OCI-LY7 (cell line): ENCODE data around the gene CAMKV. TPM values are rescaled to one million over a fixed set of nuclear protein-coding genes. Genes with fewer than 3 reads are reported as not detected.
"Not testable (repeated sequence)": the region's sequence is repeated elsewhere in the genome, so short reads cannot be mapped to it uniquely, and the experiment has no call there.

ENCODE experiments used
- BruUV-seq: library from RNA; stranded (reverse); fragments of 400-500 nt; replicated peaks from 2 replicates; lab custom pipeline; 2021; lab: Mats Ljungman, UMichigan
- CTCF ChIA-PET: fragments of 300-600 bp; sonication (Branson Sonifier 250); formaldehyde crosslinking; loops from one replicate; lab custom pipeline; 2022; ENCODE audit warnings: antibody characterized with exemption; ENCODE audit not compliant: unreplicated experiment; lab: Charles Lee
- POLR2A ChIA-PET: fragments of 300-600 bp; sonication (Branson Sonifier 250); formaldehyde crosslinking; loops from one replicate; lab custom pipeline; 2022; ENCODE audit warnings: antibody characterized with exemption; lab: Charles Lee
- DNase-seq: peaks from one replicate; pipeline ENCODE4 v3.0.0-alpha.2; 2015; ENCODE audit warnings: low spot score
- H2AFZ ChIP-seq: fragments of 200-600 bp; sonication (generic), shearing (Covaris generic); 2 replicates; pipeline ENCODE4 v1.6.1; 2014; ENCODE audit warnings: mild to moderate bottlenecking, antibody characterized with exemption, low read length, moderate library complexity
- H3K27ac ChIP-seq: fragments of 200-600 bp; sonication (generic); 2 replicates; pipeline ENCODE4 v1.5.1; 2014; ENCODE audit warnings: mixed run types, low read depth, mild to moderate bottlenecking, moderate library complexity, low read length, inconsistent platforms; ENCODE audit not compliant: poor library complexity, severe bottlenecking
- H3K36me3 ChIP-seq: fragments of 200-600 bp; sonication (generic); 2 replicates; pipeline ENCODE4 v1.6.1; 2014; ENCODE audit warnings: mild to moderate bottlenecking, antibody characterized with exemption, low read length, moderate library complexity, mixed read lengths; ENCODE audit not compliant: insufficient read depth
- H3K4me1 ChIP-seq: fragments of 200-600 bp; sonication (generic); 2 replicates; pipeline ENCODE4 v1.5.1; 2014; ENCODE audit warnings: mild to moderate bottlenecking, low read length; ENCODE audit not compliant: insufficient read depth, poor library complexity, severe bottlenecking
- H3K4me2 ChIP-seq: fragments of 200-600 bp; sonication (generic); 2 replicates; pipeline ENCODE4 v1.6.1; 2014; ENCODE audit warnings: mild to moderate bottlenecking, low read length
- H3K4me3 ChIP-seq: fragments of 200-600 bp; sonication (generic); 2 replicates; pipeline ENCODE4 v1.5.1; 2014; ENCODE audit warnings: mild to moderate bottlenecking, low read depth, low read length; ENCODE audit not compliant: poor library complexity, severe bottlenecking
- H3K79me2 ChIP-seq: fragments of 200-600 bp; sonication (generic); 2 replicates; pipeline ENCODE4 v1.6.1; 2016; ENCODE audit warnings: low read depth, mild to moderate bottlenecking, low read length, moderate library complexity, mixed read lengths; ENCODE audit not compliant: insufficient read depth
- H3K9me2 ChIP-seq: fragments of 200-600 bp; sonication (generic); 2 replicates; pipeline ENCODE4 v1.6.1; 2016; ENCODE audit warnings: mild to moderate bottlenecking, low read length, mixed read lengths; ENCODE audit not compliant: insufficient read depth
- H3K9me3 ChIP-seq: fragments of 200-600 bp; sonication (generic); 2 replicates; pipeline ENCODE4 v1.6.1; 2014; ENCODE audit warnings: mild to moderate bottlenecking, mixed run types, low read length, mixed read lengths
- H4K20me1 ChIP-seq: fragments of 200-600 bp; sonication (generic); 2 replicates; pipeline ENCODE4 v1.6.1; 2014; ENCODE audit warnings: mild to moderate bottlenecking, antibody characterized with exemption, low read length, moderate library complexity, mixed read lengths; ENCODE audit not compliant: insufficient read depth
- CTCF ChIP-seq: fragments of 200-600 bp; sonication (generic); conservative IDR thresholded peaks from 2 replicates; pipeline ENCODE4 v1.5.1; 2014; ENCODE audit warnings: mild to moderate bottlenecking, antibody characterized with exemption, low read length, moderate library complexity, mixed read lengths
- EZH2phosphoT487 ChIP-seq: fragments of 200-600 bp; sonication (generic); IDR thresholded peaks from 2 replicates; pipeline ENCODE4 v1.6.1; 2018; ENCODE audit warnings: low read depth, borderline replicate concordance, mild to moderate bottlenecking, mixed run types, antibody characterized with exemption, low read length, moderate library complexity, mixed read lengths
- intact Hi-C: fragments of 100-400 bp; cut with micrococcal nuclease; formaldehyde crosslinking; loops from one replicate; pipeline ENCODE4 v1.10.0; 2022; ENCODE audit not compliant: unreplicated experiment
- total RNA-seq, 2 experiments: library from RNA; depleted of rRNA in 1 of 2; stranded (reverse); fragments of >200 nt in 1 of 2; shearing (Covaris generic) in 1 of 2; gene quantifications; 2 replicates each; pipeline ENCODE4 v1.2.3, GENCODE V29; 2014 to 2022

The CAMKV gene
- total RNA-seq, 2 experiments from 2014 or later, result 0.63 TPM; not detected in 1

GRCh38 chr3:49839193-49839809, 30.4 kb downstream of the CAMKV start:
- ChIA-PET CTCF (interaction anchor here (0.6 to 2.9 kb wide), 6 partner anchors 11 to 68 kb away, joined by 3 to 29 read pairs (median 3); partner anchors contain the start of genes CDHR4 and INKA1), POLR2A (interaction anchor here (1.6 to 2.4 kb wide), 2 partner anchors 34 to 36 kb away, joined by 11 to 15 read pairs; partner anchors contain the start of gene INKA1)
- H3K4me3 ChIP-seq, result no peak overlapping the region
- no peaks in the 10 kb centered on the region for H3K79me2 ChIP-seq
- H2AFZ ChIP-seq, result no peak overlapping the region
- H3K27ac ChIP-seq, result no peak overlapping the region
- H3K9me2 ChIP-seq, result no peaks in the 10 kb centered on the region
- H3K4me1 ChIP-seq, result peaks cover 3% of the 10 kb centered on the region
- no peak overlapping the region for H3K4me2 ChIP-seq
- H3K36me3 ChIP-seq, result peaks cover 88% of the 10 kb centered on the region
- no peak for TF ChIP-seq EZH2phosphoT487
- peak; percentile 97 for TF ChIP-seq CTCF
- intact Hi-C loops, result loop anchor here (1.0 kb wide), 2 partner anchors 37 to 136 kb away; no protein-coding TSS in a partner anchor
- no TSS peak for BruUV-seq
- H3K9me3 ChIP-seq, result no peaks in the 10 kb centered on the region
- peak; percentile 85 for DNase-seq
- no peaks in the 10 kb centered on the region for H4K20me1 ChIP-seq

- Histone ChIP-seq H3K27ac (no peak overlapping the region), H3K9me2 (no peaks in the 10 kb centered on the region), H3K4me2 (no peak overlapping the region), H3K36me3 (peaks cover 84% of the 10 kb centered on the region), H3K4me1 (no peaks in the 10 kb centered on the region), H4K20me1 (no peaks in the 10 kb centered on the region), H3K79me2 (no peaks in the 10 kb centered on the region), H2AFZ (no peak overlapping the region), H3K4me3 (no peak overlapping the region), H3K9me3 (no peaks in the 10 kb centered on the region)
- no peak for DNase-seq
- intact Hi-C loops, result no loop called here
- ChIA-PET CTCF (interaction anchor here (0.7 kb wide), 1 partner anchor 211 kb away, joined by 3 read pairs; no protein-coding TSS in a partner anchor), POLR2A (interaction anchor here (0.5 to 0.6 kb wide), 2 partner anchors 66 to 159 kb away, joined by 4 read pairs; no protein-coding TSS in a partner anchor)
- TF ChIP-seq CTCF, result no peak
- no peak for TF ChIP-seq EZH2phosphoT487
- BruUV-seq, result no TSS peak
Observed at GRCh38 chr3:49831341-49831740, 38.4 kb downstream of the CAMKV start.

GRCh38 chr3:49826016-49826415, 43.7 kb downstream of the CAMKV start:
- Histone ChIP-seq H3K79me2 (no peaks in the 10 kb centered on the region), H3K9me3 (no peaks in the 10 kb centered on the region), H3K9me2 (no peaks in the 10 kb centered on the region), H4K20me1 (no peaks in the 10 kb centered on the region), H3K36me3 (peaks cover 41% of the 10 kb centered on the region), H3K4me1 (no peaks in the 10 kb centered on the region), H3K4me2 (no peak overlapping the region), H3K27ac (no peak overlapping the region), H3K4me3 (no peak overlapping the region), H2AFZ (no peak overlapping the region)
- POLR2A ChIA-PET, result interaction anchor here (0.5 to 1.2 kb wide), 4 partner anchors 9 to 1742 kb away, joined by 3 to 9 read pairs (median 5); no protein-coding TSS in a partner anchor
- BruUV-seq, result TSS peak; percentile 63
- no peak for DNase-seq
- CTCF ChIA-PET, result interaction anchor here (0.6 to 0.9 kb wide), 2 partner anchors 21 to 70 kb away, joined by 3 read pairs; no protein-coding TSS in a partner anchor
- TF ChIP-seq EZH2phosphoT487, result no peak
- no peak for TF ChIP-seq CTCF
- intact Hi-C loops, result no loop called here

DNA sequence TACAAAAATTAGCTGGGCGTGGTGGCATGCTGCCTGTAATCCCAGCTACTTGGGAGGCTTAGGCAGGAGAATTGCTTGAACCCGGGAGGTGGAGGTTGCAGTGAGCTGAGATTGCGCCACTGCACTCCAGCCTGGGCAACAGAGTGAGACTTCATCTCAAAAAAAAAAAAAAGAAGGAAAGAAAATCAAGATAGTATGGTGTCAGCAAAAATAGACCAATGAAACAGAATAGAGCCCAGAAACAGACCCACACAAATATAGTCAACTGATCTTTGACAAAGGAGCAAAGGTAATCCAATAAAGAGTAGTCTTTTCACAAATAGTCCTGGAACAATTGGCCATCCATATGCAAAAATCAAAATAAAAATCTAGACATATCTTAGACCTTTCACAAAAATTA, 46.6 kb downstream of the CAMKV start:
- H4K20me1 ChIP-seq, H3K9me2 ChIP-seq, DNase-seq, H3K9me3 ChIP-seq, H3K4me3 ChIP-seq, CTCF ChIA-PET, H3K4me2 ChIP-seq, BruUV-seq, H3K27ac ChIP-seq, H2AFZ ChIP-seq, intact Hi-C loops, H3K4me1 ChIP-seq, H3K79me2 ChIP-seq: not testable (repeated sequence)
- H3K36me3 ChIP-seq, result peaks cover 12% of the 10 kb centered on the region
- POLR2A ChIA-PET, result interaction anchor here (0.6 kb wide), 1 partner anchor 120 kb away, joined by 4 read pairs; no protein-coding TSS in a partner anchor
